ENCODE measurements around the gene SLC25A36.

The SLC25A36 gene

DNA sequence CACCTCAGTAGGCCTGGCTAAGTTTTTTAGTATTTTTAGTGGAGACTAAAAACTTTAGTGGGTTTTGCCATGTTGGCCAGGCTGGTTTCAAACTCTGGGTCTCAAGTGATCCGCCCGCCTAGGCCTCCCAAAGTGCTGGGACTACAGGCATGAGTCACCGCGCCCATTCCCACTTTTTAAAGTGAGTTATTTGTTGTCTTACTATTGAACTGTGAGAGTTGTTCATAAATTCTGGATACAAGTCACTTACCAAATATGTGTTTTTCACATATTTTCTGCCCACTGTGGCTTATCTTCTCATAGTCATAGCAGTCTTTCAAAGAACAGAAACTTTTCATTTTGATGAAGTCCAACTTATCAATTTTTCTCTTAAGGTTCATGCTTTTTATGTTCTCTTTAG, 79.6 kb downstream of the SLC25A36 start:
- no peaks in the 10 kb centered on the region for H3K36me3 ChIP-seq (ENCODE audit: control insufficient read depth, insufficient read depth, low read length, severe bottlenecking)
- H3K9me3 ChIP-seq (ENCODE audit: control insufficient read depth, low read length): no peaks in the 10 kb centered on the region
- no peaks in the 10 kb centered on the region for H3K27me3 ChIP-seq (replicated peaks; ENCODE audit: control insufficient read depth, insufficient read depth, low read length)
- no peak overlapping the region for H3K9ac ChIP-seq (ENCODE audit: low read length)
- H3K4me1 ChIP-seq (ENCODE audit: control insufficient read depth, insufficient read depth, low read length): no peaks in the 10 kb centered on the region
- no peak overlapping the region for H3K4me3 ChIP-seq (ENCODE audit: low read length)
- peak; percentile 6 for DNase-seq (ENCODE audit: low read depth)

Data from adipocyte (in vitro differentiated cells).